Stomach (tissue), 9 donors: Measurements from ENCODE around the gene RECQL. TPM values are rescaled to one million over a fixed set of nuclear protein-coding genes. Genes with fewer than 3 reads are reported as not detected.
"Not testable (repeated sequence)": the region's sequence is repeated elsewhere in the genome, so short reads cannot be mapped to it uniquely, and the experiment has no call there.

Source experiments
- DNase-seq, 2 donors: peaks; one replicate each; pipeline versions ENCODE4 v3.0.0 to v3.0.0-alpha.2; 2013 to 2019
- H3K27ac ChIP-seq, 5 donors: fragments of 200-600 bp in 4 of 5; sonication (generic) in 4 of 5; one replicate each; pipeline ENCODE4 v1.5.1; 2013 to 2019; ENCODE audit warnings: mild to moderate bottlenecking in 1 of 5, moderate library complexity in 1 of 5
- H3K27me3 ChIP-seq, 3 donors: fragments of 200-600 bp; sonication (generic); one replicate each; pipeline ENCODE4 v1.5.1; 2017 to 2019; ENCODE audit warnings: mixed run types in 1 of 3
- H3K36me3 ChIP-seq, 4 donors: fragments of 200-600 bp; sonication (generic); 1 replicate in 3 of 4; 2 replicates in 1 of 4; pipeline ENCODE4 v1.5.1; 2016 to 2019
- H3K4me1 ChIP-seq, 4 donors: fragments of 200-600 bp; sonication (generic); one replicate each; pipeline ENCODE4 v1.5.1; 2016 to 2019
- H3K4me3 ChIP-seq, 4 donors: fragments of 200-600 bp; sonication (generic) in 3 of 4; one replicate each; pipeline ENCODE4 v1.5.1; 2016 to 2019; ENCODE audit warnings: mild to moderate bottlenecking in 1 of 4
- H3K9me3 ChIP-seq, 4 donors: fragments of 200-600 bp; sonication (generic); one replicate each; pipeline ENCODE4 v1.5.1; 2016 to 2019
- EP300 ChIP-seq: sonication (generic); formaldehyde crosslinking; IDR thresholded peaks from one replicate; pipeline ENCODE4 v1.6.1; 2017; ENCODE audit warnings: antibody characterized with exemption
- POLR2A ChIP-seq, 4 donors: fragments of 450-650 bp; IDR thresholded peaks; one replicate each; pipeline ENCODE4 v1.6.1; 2016; ENCODE audit warnings: antibody characterized with exemption in 4 of 4, control low read depth in 2 of 4, mild to moderate bottlenecking in 1 of 4, moderate library complexity in 1 of 4
- POLR2AphosphoS5 ChIP-seq, 3 donors: sonication (generic); formaldehyde crosslinking; IDR thresholded peaks; one replicate each; pipeline ENCODE4 v1.6.1; 2016; ENCODE audit warnings: antibody characterized with exemption in 3 of 3
- WGBS, 5 donors: extraction: QIAGEN DNeasy Blood & Tissue Kit in 3 of 5; methylation state at CpG; one replicate each; pipeline versions ENCODE4 v1.1.5 to v1.1.7; 2013 to 2018; 5-methylcytosine and 5-hydroxymethylcytosine counted together
- intact Hi-C: fragments of 100-400 bp; cut with DNase I; formaldehyde crosslinking; loops from one replicate; pipeline ENCODE4 v1.15.1; 2023; ENCODE audit warnings: low total_unique reads
- polyA plus RNA-seq, 3 donors: library from polyadenylated mRNA; stranded (reverse); fragments of 200-250 nt; gene quantifications; one replicate each; pipeline ENCODE4 v1.2.3, GENCODE V29; 2013
- total RNA-seq, 5 donors: library from RNA; depleted of rRNA; stranded (reverse); fragments of >200 nt; gene quantifications; one replicate each; pipeline versions ENCODE4 v1.1.0 to v1.2.3, GENCODE V29; 2014 to 2016
- TF ChIP-seq, protein P1 (sequence below), 7 experiments: fragments of 450-650 bp in 4 of 7; fragments of 200-600 bp in 3 of 7; sonication (generic) in 3 of 7; IDR thresholded peaks; one replicate each; pipeline ENCODE4 v1.5.1; 2016 to 2019; ENCODE audit warnings: antibody characterized with exemption in 7 of 7, control low read depth in 2 of 7, mild to moderate bottlenecking in 1 of 7
- donor health status: healthy with polysubstance abuse.
- donor health status: Bipolar disorder and iron deficiency.
- donor health status: healthy.

RECQL gene
- total and polyA plus RNA-seq, 8 donors: 4.3 to 56.5 (median 12.7) TPM

DNA sequence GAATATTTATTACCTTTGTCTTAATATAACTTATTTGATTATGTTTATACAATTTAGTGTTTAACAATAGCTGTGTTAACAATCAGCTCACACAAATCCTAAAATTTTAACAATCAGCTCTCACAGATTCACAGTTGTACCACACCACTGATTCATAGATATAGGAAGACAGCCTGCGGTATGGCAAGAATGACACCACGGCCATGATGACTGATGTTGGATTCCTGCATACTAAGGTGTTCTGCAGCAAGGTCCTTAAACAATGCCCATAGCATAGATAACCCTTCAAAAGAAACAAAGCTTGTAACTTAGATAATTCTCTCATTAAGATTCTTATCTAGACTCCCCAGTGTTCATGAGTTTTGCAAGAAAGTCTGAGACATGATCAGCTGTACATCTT, 67.9 kb downstream of the RECQL start:
- WGBS, 5 donors: 22 to 56% (median 45%) methylated on average over 2 of the region's 2 CpGs
- intact Hi-C loops: no loop called here
- no peak for TF ChIP-seq EP300
- no peak for TF ChIP-seq POLR2A (IDR thresholded peaks at IDR 0.05)
- no peak for TF ChIP-seq POLR2AphosphoS5 (IDR thresholded peaks at IDR 0.05)
- TF ChIP-seq, protein P1, sequence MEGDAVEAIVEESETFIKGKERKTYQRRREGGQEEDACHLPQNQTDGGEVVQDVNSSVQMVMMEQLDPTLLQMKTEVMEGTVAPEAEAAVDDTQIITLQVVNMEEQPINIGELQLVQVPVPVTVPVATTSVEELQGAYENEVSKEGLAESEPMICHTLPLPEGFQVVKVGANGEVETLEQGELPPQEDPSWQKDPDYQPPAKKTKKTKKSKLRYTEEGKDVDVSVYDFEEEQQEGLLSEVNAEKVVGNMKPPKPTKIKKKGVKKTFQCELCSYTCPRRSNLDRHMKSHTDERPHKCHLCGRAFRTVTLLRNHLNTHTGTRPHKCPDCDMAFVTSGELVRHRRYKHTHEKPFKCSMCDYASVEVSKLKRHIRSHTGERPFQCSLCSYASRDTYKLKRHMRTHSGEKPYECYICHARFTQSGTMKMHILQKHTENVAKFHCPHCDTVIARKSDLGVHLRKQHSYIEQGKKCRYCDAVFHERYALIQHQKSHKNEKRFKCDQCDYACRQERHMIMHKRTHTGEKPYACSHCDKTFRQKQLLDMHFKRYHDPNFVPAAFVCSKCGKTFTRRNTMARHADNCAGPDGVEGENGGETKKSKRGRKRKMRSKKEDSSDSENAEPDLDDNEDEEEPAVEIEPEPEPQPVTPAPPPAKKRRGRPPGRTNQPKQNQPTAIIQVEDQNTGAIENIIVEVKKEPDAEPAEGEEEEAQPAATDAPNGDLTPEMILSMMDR (IDR thresholded peaks at IDR 0.05): no peak

DNA sequence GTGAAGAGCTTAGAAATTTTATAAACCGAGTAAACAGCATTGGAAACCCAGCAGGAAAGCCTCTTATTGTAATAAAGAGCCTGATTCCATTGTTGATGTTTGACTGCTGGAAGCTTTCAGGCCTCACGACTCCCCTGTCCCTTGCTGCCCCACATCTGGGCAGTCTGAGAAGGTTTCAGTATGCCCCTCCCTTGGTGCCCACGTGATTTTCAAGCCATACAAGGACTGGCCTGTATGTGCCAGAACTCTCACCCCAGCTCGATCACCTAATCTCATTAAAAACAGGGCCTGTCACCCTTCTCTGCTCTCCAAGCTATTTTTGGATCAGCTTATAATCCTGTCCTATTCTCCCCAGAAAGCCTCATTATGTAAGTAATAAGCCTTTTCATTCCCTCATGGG, 71.4 kb downstream of the RECQL start:
- Histone ChIP-seq H3K27ac (no peak overlapping the region), H3K4me3 (no peak overlapping the region), H3K36me3 (no peaks in the 10 kb centered on the region), H3K4me1 (no peaks in the 10 kb centered on the region), H3K27me3 (peaks cover 0 to 14% (median 0%) of the 10 kb centered on the region in 3 donors), H3K9me3 (no peaks in the 10 kb centered on the region)
- intact Hi-C loops: no loop called here
- TF ChIP-seq POLR2AphosphoS5 (IDR thresholded peaks at IDR 0.05) (no peak), EP300 (no peak), POLR2A (IDR thresholded peaks at IDR 0.05) (no peak)
- TF ChIP-seq, protein P1 (IDR thresholded peaks at IDR 0.05): no peak
- no peak for DNase-seq
- WGBS, 5 donors: 38 to 59% (median 48%) methylated on average over 4 of the region's 4 CpGs

More for the DNA sequence above, 67.9 kb downstream of the RECQL start:
- Histone ChIP-seq H3K9me3 (no peaks in the 10 kb centered on the region), H3K36me3 (no peaks in the 10 kb centered on the region), H3K4me1 (peaks cover 0 to 10% (median 6%) of the 10 kb centered on the region in 4 donors), H3K27ac (no peak overlapping the region), H3K4me3 (no peak overlapping the region), H3K27me3 (peaks cover 0 to 3% (median 0%) of the 10 kb centered on the region in 3 donors)
- DNase-seq: no peak

DNA sequence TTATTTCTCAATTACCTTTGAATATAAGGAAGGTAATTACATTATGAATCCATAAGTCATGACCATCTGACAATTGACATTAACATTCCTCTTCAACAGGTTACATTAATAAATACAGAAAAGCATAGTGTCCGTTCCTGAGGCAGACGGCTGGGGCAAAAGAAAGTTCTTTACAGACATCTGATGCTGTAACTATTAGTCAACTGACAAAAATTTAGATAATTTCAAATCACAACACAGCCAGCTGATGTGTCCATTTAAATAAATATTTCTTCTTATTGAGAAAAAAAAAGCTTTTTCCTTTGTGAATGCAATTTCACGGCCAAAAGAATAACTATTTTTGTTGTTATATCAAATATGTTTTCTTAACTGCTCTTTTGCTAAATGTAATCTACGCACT, 73.2 kb downstream of the RECQL start:
- DNase-seq: no peak
- TF ChIP-seq POLR2AphosphoS5 (IDR thresholded peaks at IDR 0.05) (no peak), EP300 (no peak), POLR2A (IDR thresholded peaks at IDR 0.05) (no peak)
- TF ChIP-seq, protein P1 (IDR thresholded peaks at IDR 0.05): no peak
- 61 to 82% (median 76%) methylated on average over 4 of the region's 4 CpGs for WGBS, 5 donors
- Histone ChIP-seq H3K36me3 (no peaks in the 10 kb centered on the region), H3K9me3 (no peaks in the 10 kb centered on the region), H3K4me3 (no peak overlapping the region), H3K4me1 (no peaks in the 10 kb centered on the region), H3K27ac (no peak overlapping the region), H3K27me3 (peaks cover 0 to 14% (median 0%) of the 10 kb centered on the region in 3 donors)
- intact Hi-C loops: no loop called here

DNA sequence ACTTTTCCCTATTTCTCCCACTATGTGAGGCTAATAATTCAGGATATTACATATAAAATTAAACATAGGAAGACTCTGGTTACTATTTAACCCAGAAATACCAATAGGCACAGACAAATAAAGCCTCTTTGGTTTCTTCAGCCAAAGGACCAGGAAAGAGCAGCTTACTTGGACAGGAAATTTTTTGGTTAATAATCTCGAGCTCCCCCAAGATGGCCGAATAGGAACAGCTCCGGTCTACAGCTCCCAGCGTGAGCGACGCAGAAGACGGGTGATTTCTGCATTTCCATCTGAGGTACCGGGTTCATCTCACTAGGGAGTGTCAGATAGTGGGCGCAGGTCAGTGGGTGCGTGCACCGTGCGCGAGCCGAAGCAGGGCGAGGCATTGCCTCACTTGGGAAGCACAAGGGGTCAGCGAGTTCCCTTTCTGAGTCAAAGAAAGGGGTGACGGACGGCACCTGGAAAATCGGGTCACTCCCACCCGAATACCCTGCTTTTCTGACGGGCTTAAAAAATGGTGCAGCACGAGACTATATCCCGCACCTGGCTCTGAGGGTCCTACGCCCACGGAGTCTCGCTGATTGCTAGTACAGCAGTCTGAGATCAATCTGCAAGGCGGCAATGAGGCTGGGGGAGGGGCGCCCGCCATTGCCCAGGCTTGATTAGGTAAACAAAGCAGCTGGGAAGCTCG, 82.3 kb downstream of the RECQL start:
- WGBS, 5 donors: 83 to 94% (median 85%) methylated on average over 19 to 30 of the region's 30 CpGs
- H3K4me1 ChIP-seq, H3K4me3 ChIP-seq, DNase-seq, H3K9me3 ChIP-seq, H3K36me3 ChIP-seq, H3K27me3 ChIP-seq, H3K27ac ChIP-seq, intact Hi-C loops: not testable (repeated sequence)

Other genes starting within 250 kb of the RECQL start
- not detected for gene SLCO1A2, start 166.7 kb downstream of the RECQL start, total RNA-seq
- gene SLCO1A2, start 166.7 kb downstream of the RECQL start, polyA plus RNA-seq: not detected
- gene IAPP, start 128.7 kb downstream of the RECQL start, total RNA-seq: not detected
- 1 to 10 TPM in 1 of 3 donors, under 1 TPM in 1, not detected in 1; 0.15 to 1.2 TPM for gene IAPP, start 128.7 kb downstream of the RECQL start, polyA plus RNA-seq
- gene PYROXD1, start 64.0 kb downstream of the RECQL start, total RNA-seq: 10 to 100 TPM in 3 of 5 donors, 1 to 10 TPM in 2; 3.5 to 39.1 (median 22.2) TPM
- 10 to 100 TPM; 11.7 to 18.8 (median 13.4) TPM for gene PYROXD1, start 64.0 kb downstream of the RECQL start, polyA plus RNA-seq
- 10 to 100 TPM in 4 of 5 donors, 1 to 10 TPM in 1; 9.3 to 52.1 (median 16.8) TPM for gene GOLT1B, start 154 bp upstream of the RECQL start, total RNA-seq
- 10 to 100 TPM; 11.0 to 15.5 (median 11.4) TPM for gene GOLT1B, start 154 bp upstream of the RECQL start, polyA plus RNA-seq
- 1 to 10 TPM in 1 of 5 donors, not detected in 4; 1.1 TPM for gene SPX, start 24.7 kb upstream of the RECQL start, total RNA-seq
- 1 to 10 TPM in 1 of 3 donors, under 1 TPM in 2; 0.28 to 1.6 (median 0.92) TPM for gene SPX, start 24.7 kb upstream of the RECQL start, polyA plus RNA-seq
- gene GYS2, start 103.2 kb upstream of the RECQL start, total RNA-seq: not detected
- under 1 TPM in 1 of 3 donors, not detected in 2; 0.33 TPM for gene GYS2, start 103.2 kb upstream of the RECQL start, polyA plus RNA-seq
- gene LDHB, start 156.2 kb upstream of the RECQL start, total RNA-seq: 100 to 1,000 TPM in 4 of 5 donors, 10 to 100 TPM in 1; 94.5 to 445 (median 272) TPM
- 100 to 1,000 TPM; 325 to 523 (median 491) TPM for gene LDHB, start 156.2 kb upstream of the RECQL start, polyA plus RNA-seq